HG03103 (cell line): ENCODE measurements around the gene FCHO2.

Source experiments
- ATAC-seq: cut with Tn5 transposase; IDR thresholded peaks from one replicate; pipeline ENCODE4 v1.9.1; 2021; ENCODE audit warnings: low read depth; ENCODE audit not compliant: unreplicated experiment

FCHO2 gene

GRCh38 chr5:73131711-73132425 lies 176.0 kb downstream of the FCHO2 start:
- no peak for ATAC-seq

- ATAC-seq = no peak
Measured at GRCh38 chr5:73132759-73133158, 176.9 kb downstream of the FCHO2 start.

- ATAC-seq = no peak
Measured at GRCh38 chr5:73135021-73135420, 179.2 kb downstream of the FCHO2 start.

- ATAC-seq = no peak
Measured at GRCh38 chr5:73135429-73136054, 179.7 kb downstream of the FCHO2 start.

GRCh38 chr5:73136055-73136562 lies 180.3 kb downstream of the FCHO2 start:
- ATAC-seq = no peak

- no peak for ATAC-seq
Measured at GRCh38 chr5:73137563-73138530, 182.0 kb downstream of the FCHO2 start.

GRCh38 chr5:73139485-73139884 lies 183.6 kb downstream of the FCHO2 start:
- no peak for ATAC-seq
